NCI-H1436 treated with DMSO at 0.1 percent for 48 hours (cell line): ENCODE measurements around the gene MAOA.
"Not testable (repeated sequence)": the region's sequence is repeated elsewhere in the genome, so short reads cannot be mapped to it uniquely, and the experiment has no call there.

ENCODE experiments used
- DNase-seq: peaks from one replicate; lab custom pipeline; 2025; lab: John Stamatoyannopoulos, UW

Gene MAOA

DNA sequence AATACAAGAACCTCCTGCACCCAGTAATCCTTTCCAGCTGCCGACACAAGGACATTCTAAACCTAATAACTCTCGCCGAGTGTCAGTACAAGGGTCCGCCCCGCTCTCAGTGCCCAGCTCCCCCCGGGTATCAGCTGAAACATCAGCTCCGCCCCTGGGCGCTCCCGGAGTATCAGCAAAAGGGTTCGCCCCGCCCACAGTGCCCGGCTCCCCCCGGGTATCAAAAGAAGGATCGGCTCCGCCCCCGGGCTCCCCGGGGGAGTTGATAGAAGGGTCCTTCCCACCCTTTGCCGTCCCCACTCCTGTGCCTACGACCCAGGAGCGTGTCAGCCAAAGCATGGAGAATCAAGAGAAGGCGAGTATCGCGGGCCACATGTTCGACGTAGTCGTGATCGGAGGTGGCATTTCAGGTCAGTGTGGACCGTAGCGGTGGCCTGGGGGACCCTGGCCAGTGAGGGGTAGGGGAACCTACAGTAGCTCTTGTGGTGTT, at the start of gene MAOA:
TSS of gene MAOA (plus strand) at position 295 of the 490 bp plus-strand sequence. CDS start at position 338, 43 bp downstream.
- no peak for DNase-seq

GRCh38 chrX:43612400-43612799, 43.7 kb upstream of the MAOA start:
- DNase-seq, result no peak

DNA sequence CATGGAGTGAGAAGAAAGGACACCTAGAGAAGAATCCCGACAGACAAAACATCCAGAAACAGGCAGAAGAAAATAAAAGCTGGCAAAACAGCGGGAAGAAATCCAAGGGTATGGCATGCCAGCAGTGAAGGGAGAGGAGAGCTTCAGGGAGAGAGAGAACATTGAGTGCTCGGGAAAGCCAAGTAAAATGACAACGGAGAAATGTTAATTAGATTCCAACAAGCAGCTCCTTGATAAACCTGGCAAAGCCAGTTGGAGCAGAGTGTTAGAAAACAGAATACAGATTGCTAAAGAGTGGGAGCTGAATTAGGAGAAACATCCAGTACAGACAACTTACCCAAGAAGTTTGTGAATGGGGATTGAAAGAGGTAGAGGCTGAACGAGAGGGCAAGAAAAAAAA, 40.4 kb upstream of the MAOA start:
- no peak for DNase-seq

GRCh38 chrX:43618366-43619205, 37.5 kb upstream of the MAOA start:
- DNase-seq, result no peak

- not testable (repeated sequence) for DNase-seq
These were observed 36.2 kb upstream of the MAOA start for GRCh38 chrX:43619861-43620260.

DNA sequence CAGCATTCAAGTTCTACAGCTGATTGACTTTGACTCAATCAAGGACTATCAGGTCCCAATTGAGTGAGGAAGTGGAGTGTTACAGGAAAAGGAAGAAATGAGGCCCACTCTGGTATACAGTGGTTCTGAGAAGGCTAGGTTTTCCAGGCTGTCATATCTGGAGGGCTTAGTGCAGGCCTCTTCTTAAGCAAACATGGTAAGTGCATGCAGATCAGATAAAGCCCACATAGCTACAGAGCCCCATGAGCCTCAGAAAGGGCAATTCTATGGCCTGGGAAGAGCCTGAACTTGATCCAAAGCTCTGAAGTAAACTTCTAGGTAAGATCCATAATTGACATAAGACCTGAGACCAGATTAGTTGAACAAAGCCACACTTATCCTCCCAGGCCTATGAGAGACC, 29.0 kb upstream of the MAOA start:
- no peak for DNase-seq

- DNase-seq, result no peak
These were observed 28.4 kb upstream of the MAOA start for GRCh38 chrX:43627669-43628068.

- no peak for DNase-seq
These were observed 26.9 kb upstream of the MAOA start for GRCh38 chrX:43629229-43629628.

DNA sequence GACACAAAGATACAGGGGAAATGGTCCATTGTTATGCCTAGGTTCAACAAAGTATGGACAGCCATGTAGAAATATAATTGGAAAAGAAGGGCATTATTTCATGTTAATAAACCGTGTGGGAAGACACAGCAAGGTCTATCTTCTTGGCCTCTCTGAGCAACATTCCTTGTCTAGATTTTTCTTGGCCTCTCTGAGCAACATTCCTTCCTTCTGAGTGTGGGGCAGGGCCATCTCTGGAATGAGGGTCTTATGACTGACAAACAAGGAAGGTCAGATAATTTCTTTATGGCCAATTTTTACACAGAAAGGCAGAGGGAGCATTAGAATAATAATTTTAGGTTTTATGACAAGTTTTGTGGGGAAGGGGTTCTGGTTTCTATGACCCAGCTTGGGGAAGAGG, 24.3 kb upstream of the MAOA start:
- DNase-seq, result no peak

DNA sequence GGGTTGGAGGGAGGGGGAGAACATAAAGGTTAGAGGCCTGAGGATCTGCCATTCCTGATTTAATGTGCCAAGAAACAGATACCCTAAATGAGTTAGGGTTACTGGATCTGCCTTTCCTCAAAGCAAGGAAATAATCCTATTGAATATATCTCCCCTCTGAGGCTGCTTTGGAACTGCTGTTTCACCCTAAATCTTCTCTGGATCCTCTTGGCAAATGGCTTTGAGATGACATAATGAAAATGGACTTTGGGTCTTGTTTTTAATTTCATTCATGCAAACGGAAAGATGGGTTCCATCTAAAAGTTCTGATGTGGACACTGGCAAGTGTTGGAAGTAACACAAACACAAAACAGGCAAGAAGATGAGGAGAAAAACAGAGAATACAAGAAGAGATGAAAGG, 23.0 kb upstream of the MAOA start:
- DNase-seq, result no peak

GRCh38 chrX:43633757-43634156, 22.3 kb upstream of the MAOA start:
- no peak for DNase-seq

- DNase-seq, result no peak
These were observed 15.6 kb upstream of the MAOA start for GRCh38 chrX:43640482-43640881.

GRCh38 chrX:43641691-43642090, 14.4 kb upstream of the MAOA start:
- no peak for DNase-seq

GRCh38 chrX:43643201-43643600, 12.9 kb upstream of the MAOA start:
- no peak for DNase-seq

GRCh38 chrX:43643662-43644061, 12.4 kb upstream of the MAOA start:
- DNase-seq, result no peak

DNA sequence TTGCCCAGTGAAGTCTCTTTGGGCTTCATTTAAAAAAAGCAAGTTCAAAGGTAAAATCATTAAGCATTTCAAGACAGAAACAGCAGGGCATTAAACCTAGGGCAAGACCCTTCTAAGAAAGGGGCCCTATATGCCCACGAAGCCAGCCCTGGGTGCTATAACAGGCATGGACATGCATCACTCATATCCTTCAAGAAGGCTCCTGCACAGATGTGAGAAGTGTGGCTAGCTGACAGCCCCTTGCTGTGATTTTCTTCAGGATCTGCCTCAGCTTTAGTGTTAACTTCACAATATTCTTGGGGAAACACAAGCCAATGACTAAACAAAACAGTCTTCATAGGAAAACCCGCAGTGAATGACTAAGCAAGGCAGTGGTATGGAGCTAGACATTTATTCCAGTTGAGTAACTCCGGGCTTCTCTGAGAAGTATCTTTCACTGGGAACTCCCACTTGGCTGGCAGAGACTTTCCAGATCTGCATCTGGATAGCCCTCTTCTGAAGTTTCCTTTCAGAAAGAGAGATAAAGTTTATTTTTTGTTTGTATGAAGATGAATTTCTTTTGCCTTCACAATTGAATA, 11.9 kb upstream of the MAOA start:
- no peak for DNase-seq

DNA sequence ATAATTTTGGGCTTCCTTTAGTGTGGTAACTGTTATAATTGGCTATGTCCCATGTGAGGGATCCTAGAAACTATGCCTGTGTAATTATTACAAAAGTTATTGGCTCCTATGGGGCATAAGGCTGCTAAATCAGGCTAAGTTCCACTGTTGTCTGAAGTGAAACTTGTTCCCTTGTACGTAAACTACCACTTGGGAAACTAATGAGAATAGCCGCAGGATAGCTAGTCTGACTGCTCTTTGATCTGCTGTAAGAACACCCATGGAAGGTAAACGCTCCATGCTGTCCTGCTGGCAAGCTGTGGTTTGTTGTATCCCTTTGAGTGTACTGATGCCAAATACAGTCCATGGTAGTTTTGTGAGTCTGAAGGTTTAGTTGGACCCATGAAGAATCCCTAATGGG, 9.3 kb upstream of the MAOA start:
- no peak for DNase-seq

GRCh38 chrX:43654431-43655150, 1.5 kb upstream of the MAOA start:
- peak; percentile 33 for DNase-seq

GRCh38 chrX:43655151-43656004, 721 bp upstream of the MAOA start:
- DNase-seq, result no peak

DNA sequence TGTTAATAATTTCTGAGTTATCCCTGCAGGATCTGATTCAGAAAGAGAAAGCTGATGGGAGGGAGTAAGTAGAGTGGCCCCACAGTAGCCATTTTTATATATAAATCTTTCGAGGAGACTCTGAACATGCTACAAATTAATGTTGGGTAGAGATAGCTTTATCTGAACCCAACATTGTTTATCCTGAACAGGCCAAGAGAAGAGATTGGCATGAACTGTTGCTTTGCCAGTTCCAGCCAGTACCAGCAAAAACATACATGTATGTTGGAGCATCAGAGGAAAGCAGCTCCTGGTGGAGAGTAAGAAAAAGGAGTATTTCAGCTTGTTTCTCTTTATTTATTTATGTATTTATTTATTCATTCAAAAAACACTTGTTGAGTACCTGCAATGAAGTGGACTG, 1.6 kb downstream of the MAOA start:
- DNase-seq, result no peak

DNA sequence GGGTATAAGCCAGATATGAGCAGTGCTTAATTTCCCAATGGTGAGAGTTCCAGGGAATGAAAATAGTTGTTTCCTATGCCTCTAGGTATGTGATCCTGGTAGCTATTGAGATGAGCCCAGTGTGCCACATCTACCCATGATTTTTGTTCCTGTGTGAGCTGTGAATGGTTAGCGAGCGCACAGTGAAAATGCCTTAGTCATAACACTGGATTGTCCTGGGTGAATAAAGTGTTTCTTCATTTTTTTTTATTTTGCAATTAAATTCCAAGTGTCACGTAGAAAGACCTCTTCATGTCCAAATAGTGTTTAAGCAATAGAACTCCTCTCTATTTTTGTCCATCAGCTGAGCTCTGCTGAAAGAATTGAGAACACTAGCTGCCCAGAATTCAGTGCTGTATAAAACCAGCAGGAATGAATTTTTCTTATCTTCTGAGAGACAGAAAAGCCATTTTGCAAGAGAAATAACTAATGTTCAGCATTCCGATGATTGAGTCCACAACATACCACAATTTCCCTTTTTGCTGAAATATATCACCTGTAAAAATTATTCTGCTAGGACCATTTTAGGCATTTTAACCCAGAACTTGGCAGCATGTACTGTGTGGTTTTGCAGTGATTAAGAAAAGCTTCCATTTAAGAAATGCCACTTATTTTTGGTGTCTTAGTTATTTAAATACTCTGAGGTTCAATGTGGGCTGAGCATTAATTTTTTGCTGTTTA, 5.6 kb downstream of the MAOA start:
- DNase-seq, result no peak
